ENCODE measurements around the gene CD300LB. TPM values are rescaled to one million over a fixed set of nuclear protein-coding genes. Genes with fewer than 3 reads are reported as not detected.

CD300LB gene
- polyA plus RNA-seq, 1 experiment: not detected

DNA sequence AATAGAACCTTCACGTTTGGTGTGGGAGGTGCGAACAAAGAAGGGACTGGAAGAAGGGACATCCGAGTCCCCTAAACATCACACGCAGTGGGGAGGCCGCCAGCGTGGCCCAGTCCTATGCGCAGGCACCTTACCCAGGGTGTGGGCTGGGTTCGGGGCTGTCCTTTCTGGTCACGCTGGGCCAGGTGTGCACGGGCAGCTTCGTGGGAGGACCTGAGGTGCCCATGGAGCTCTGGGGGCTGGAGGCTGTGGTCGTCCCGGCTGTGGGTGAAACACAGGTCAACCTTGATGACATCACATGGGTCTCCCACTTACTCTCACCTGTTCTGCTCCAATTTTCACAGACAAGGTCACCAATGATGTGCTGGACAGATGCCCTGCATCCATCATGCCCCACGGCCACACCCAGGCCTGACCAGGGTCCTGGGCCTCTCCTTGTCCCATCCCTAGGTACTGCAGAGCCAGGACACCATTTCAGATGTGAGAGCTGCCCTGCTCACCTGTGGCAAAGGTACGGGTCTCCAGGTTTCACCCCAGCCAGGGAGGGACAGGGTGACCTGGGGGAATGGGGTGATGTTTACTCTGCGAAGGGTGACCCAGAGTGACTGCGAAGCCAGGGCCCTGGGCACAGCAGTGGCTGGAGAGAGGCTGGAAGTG lies 11.6 kb upstream of the CD300LB start:
- POLR2A ChIA-PET: no interaction called here
- TF ChIP-seq, protein P1, sequence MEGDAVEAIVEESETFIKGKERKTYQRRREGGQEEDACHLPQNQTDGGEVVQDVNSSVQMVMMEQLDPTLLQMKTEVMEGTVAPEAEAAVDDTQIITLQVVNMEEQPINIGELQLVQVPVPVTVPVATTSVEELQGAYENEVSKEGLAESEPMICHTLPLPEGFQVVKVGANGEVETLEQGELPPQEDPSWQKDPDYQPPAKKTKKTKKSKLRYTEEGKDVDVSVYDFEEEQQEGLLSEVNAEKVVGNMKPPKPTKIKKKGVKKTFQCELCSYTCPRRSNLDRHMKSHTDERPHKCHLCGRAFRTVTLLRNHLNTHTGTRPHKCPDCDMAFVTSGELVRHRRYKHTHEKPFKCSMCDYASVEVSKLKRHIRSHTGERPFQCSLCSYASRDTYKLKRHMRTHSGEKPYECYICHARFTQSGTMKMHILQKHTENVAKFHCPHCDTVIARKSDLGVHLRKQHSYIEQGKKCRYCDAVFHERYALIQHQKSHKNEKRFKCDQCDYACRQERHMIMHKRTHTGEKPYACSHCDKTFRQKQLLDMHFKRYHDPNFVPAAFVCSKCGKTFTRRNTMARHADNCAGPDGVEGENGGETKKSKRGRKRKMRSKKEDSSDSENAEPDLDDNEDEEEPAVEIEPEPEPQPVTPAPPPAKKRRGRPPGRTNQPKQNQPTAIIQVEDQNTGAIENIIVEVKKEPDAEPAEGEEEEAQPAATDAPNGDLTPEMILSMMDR (IDR thresholded peaks at IDR 0.05; ENCODE audit: low read depth, low read length): no peak
- H3K4me3 ChIP-seq (ENCODE audit: low read depth, low read length): no peak overlapping the region
- CTCF ChIA-PET: no interaction called here
- H3K9me3 ChIP-seq (ENCODE audit: control insufficient read depth, insufficient read depth, low read length): no peaks in the 10 kb centered on the region; the same call in 1 of the 2 replicates
- no peak overlapping the region for H3K27ac ChIP-seq (ENCODE audit: low read depth, low read length)
- H3K27me3 ChIP-seq (ENCODE audit: control insufficient read depth, insufficient read depth, low read length): no peaks in the 10 kb centered on the region
- no peak for DNase-seq (ENCODE audit: low read depth, low spot score)

DNA sequence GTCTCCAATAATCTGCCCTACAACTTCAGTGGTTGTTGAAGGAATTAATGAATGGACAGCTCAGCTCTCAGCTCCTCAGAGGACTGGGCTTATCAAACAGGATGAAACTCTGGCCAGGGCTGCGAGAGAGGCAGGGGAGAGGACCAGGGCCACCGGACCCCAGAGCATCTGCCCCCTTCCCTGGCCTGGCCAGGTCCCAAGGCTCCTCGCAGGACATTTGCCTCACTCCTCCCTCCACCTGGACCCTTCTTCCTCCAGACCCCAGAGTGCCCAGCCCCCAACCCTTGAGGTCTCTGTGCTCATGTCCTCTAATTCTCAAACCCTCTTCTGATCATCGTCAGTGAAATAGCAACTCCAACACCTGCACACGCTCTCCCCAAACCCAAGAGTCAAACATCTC lies 10.9 kb upstream of the CD300LB start:
- TF ChIP-seq, protein P1 (IDR thresholded peaks at IDR 0.05; ENCODE audit: low read depth, low read length): no peak
- CTCF ChIA-PET: no interaction called here
- no peaks in the 10 kb centered on the region for H3K27me3 ChIP-seq (ENCODE audit: control insufficient read depth, insufficient read depth, low read length)

DNA sequence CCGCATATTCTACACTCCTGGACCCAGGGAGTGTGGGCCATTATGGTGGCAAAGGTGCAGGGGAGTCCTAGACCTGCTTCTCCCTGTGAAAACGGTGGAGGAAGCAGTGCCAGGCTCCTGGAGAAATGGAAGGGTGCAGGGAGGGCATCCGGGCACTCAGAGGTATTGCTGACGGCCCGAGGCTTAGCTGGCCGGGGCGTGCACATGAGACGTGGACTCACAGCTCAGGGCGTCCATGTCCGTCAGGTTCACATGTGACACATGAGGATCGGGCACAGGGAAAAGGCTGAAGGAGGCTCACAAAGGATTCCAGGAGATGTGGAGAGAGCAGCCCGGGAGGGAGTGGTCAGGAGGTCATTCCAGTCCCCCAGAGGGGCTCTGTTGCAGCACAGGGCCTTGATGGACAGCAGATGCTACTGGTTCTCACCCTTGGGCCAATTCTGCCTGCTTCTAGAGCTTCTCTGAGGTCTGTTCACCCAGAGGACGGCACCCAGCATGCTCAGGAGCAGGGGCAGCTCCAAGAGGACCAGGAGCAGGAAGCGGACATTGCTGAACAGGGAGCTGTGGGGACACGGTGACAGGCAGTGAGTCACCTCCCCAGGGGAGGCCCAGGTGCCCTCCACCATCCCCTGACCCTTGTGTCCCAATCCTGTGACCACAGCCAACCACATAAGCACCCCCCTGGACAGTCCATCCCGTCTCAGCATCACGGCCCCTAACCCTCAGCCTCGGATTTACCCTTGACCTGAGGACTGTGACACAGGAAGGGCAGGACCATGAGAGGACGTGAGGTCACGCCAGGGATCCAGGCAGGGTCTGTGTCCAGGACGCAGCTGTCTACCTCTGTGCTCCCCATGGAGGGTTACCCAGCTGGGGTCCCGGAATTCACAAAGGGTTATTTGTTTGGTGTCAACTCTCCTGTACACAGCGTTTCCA lies 10.2 kb upstream of the CD300LB start:
- no peaks in the 10 kb centered on the region; the same call in 1 of the 2 replicates for H3K9me3 ChIP-seq (ENCODE audit: control insufficient read depth, insufficient read depth, low read length)
- no peak overlapping the region for H3K4me3 ChIP-seq (ENCODE audit: low read depth, low read length)
- TF ChIP-seq, protein P1 (IDR thresholded peaks at IDR 0.05; ENCODE audit: low read depth, low read length): no peak
- no peaks in the 10 kb centered on the region for H3K27me3 ChIP-seq (ENCODE audit: control insufficient read depth, insufficient read depth, low read length)
- ChIA-PET CTCF (no interaction called here), POLR2A (no interaction called here)
- DNase-seq (ENCODE audit: low read depth, low spot score): no peak
- no peak overlapping the region for H3K27ac ChIP-seq (ENCODE audit: low read depth, low read length)

More for the DNA sequence above, 10.9 kb upstream of the CD300LB start:
- Histone ChIP-seq H3K27ac (ENCODE audit: low read depth, low read length) (no peak overlapping the region), H3K9me3 (ENCODE audit: control insufficient read depth, insufficient read depth, low read length) (no peaks in the 10 kb centered on the region; the same call in 1 of the 2 replicates), H3K4me3 (ENCODE audit: low read depth, low read length) (no peak overlapping the region)
- POLR2A ChIA-PET: no interaction called here
- DNase-seq (ENCODE audit: low read depth, low spot score): no peak

DNA sequence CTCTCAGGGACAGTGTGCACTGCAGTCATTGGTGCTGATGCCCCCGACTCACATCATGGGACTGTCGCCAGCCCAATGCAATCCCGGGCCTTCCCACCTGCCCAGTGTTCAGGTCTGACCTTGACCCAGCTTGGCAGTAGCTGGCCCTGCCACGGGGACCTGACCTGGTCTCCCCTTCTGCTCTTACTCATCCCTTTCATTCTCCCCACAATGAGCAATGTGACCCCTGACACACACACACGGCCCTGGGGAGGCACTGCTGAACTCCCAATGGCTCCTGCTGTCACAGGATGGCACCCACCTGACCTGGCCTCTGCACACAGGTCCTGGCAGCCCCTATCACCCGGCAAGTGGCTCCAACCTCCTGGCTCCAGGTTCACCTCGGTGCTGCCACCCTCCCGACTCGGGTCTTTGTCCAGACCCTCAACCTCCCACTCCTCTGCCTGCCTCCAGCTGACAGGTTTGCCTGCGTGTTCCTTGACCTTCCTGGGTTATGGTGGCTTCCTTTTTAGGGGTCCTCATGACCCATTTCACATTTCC lies 8.1 kb upstream of the CD300LB start:
- Histone ChIP-seq H3K27ac (ENCODE audit: low read depth, low read length) (no peak overlapping the region), H3K4me3 (ENCODE audit: low read depth, low read length) (no peak overlapping the region), H3K27me3 (ENCODE audit: control insufficient read depth, insufficient read depth, low read length) (no peaks in the 10 kb centered on the region), H3K9me3 (ENCODE audit: control insufficient read depth, insufficient read depth, low read length) (no peaks in the 10 kb centered on the region; the same call in 1 of the 2 replicates)
- CTCF ChIA-PET: no interaction called here
- TF ChIP-seq, protein P1 (IDR thresholded peaks at IDR 0.05; ENCODE audit: low read depth, low read length): no peak
- POLR2A ChIA-PET: no interaction called here
- no peak for DNase-seq (ENCODE audit: low read depth, low spot score)

DNA sequence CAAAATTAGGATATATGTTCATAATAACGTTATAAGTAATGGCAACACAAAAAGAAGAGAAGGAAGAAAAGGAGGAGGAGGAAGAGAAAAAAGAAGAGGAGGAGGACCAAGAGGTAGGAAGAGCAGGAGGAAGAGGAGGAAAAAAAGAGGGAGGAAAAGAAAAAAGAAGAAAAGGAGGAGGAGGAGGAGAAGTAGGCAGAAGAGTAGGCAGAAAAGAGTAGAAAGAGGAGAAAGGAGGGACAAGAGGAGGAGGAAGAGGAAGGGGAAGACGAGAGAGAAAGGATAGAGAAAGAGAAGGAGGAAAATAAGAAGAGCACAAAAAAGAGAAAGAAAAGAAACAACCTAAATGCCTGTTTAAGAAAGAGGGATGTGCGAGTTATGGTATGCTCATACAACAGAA lies 5.6 kb upstream of the CD300LB start:
- CTCF ChIA-PET: no interaction called here
- DNase-seq (ENCODE audit: low read depth, low spot score): no peak
- no peak overlapping the region for H3K4me3 ChIP-seq (ENCODE audit: low read depth, low read length)
- TF ChIP-seq, protein P1 (IDR thresholded peaks at IDR 0.05; ENCODE audit: low read depth, low read length): no peak
- POLR2A ChIA-PET: no interaction called here
- H3K27me3 ChIP-seq (ENCODE audit: control insufficient read depth, insufficient read depth, low read length): no peaks in the 10 kb centered on the region
- H3K27ac ChIP-seq (ENCODE audit: low read depth, low read length): no peak overlapping the region
- peaks cover 3% of the 10 kb centered on the region; the same call in 1 of the 2 replicates for H3K9me3 ChIP-seq (ENCODE audit: control insufficient read depth, insufficient read depth, low read length)

All from AG04450 (cell line).